Mesendoderm (in vitro differentiated cells): ENCODE measurements around the gene ZP1.

Experiments
- DNase-seq: peaks from one replicate; pipeline ENCODE4 v3.0.0; 2013
- H2AK5ac ChIP-seq: 2 replicates; pipeline ENCODE4 v1.6.1; 2013; ENCODE audit warnings: low read length, inconsistent platforms
- H2BK120ac ChIP-seq: 2 replicates; pipeline ENCODE4 v1.6.1; 2013; ENCODE audit warnings: low read depth, mild to moderate bottlenecking, low read length, moderate library complexity, mixed read lengths
- H2BK15ac ChIP-seq: replicated peaks from 2 replicates; pipeline ENCODE4 v1.6.1; 2013; ENCODE audit warnings: low read depth, mild to moderate bottlenecking, moderate library complexity
- H2BK5ac ChIP-seq: 2 replicates; pipeline ENCODE4 v1.6.1; 2013; ENCODE audit warnings: low read length, inconsistent platforms
- H3K18ac ChIP-seq: 2 replicates; pipeline ENCODE4 v1.6.1; 2013; ENCODE audit warnings: mild to moderate bottlenecking, low read length, mixed read lengths
- H3K23ac ChIP-seq: one replicate; pipeline ENCODE4 v1.6.1; 2013; ENCODE audit warnings: low read length
- H3K27ac ChIP-seq: 2 replicates; pipeline ENCODE4 v1.5.1; 2013; ENCODE audit warnings: low read depth, mild to moderate bottlenecking, inconsistent platforms, low read length, moderate library complexity
- H3K27me3 ChIP-seq: 2 replicates; pipeline ENCODE4 v1.6.1; 2013; ENCODE audit warnings: low read length, control low read depth, mild to moderate bottlenecking, inconsistent platforms; ENCODE audit not compliant: insufficient read depth, poor library complexity
- H3K36me3 ChIP-seq: 2 replicates; pipeline ENCODE4 v1.6.1; 2013; ENCODE audit warnings: low read length, inconsistent platforms; ENCODE audit not compliant: control insufficient read depth, insufficient read depth
- H3K4ac ChIP-seq: one replicate; pipeline ENCODE4 v1.6.1; 2013; ENCODE audit warnings: low read depth, mild to moderate bottlenecking, low read length, moderate library complexity
- H3K4me1 ChIP-seq: 2 replicates; pipeline ENCODE4 v1.6.1; 2013; ENCODE audit warnings: low read depth, low read length, inconsistent platforms; ENCODE audit not compliant: control insufficient read depth
- H3K4me2 ChIP-seq: 2 replicates; pipeline ENCODE4 v1.6.1; 2013; ENCODE audit warnings: low read length
- H3K4me3 ChIP-seq: 2 replicates; pipeline ENCODE4 v1.5.1; 2013; ENCODE audit warnings: mild to moderate bottlenecking, low read length
- H3K56ac ChIP-seq: one replicate; pipeline ENCODE4 v1.6.1; 2013; ENCODE audit warnings: low read length
- H3K79me1 ChIP-seq: 2 replicates; pipeline ENCODE4 v1.6.1; 2013; ENCODE audit warnings: low read length, inconsistent platforms
- H3K79me2 ChIP-seq: 2 replicates; pipeline ENCODE4 v1.6.1; 2013; ENCODE audit warnings: mild to moderate bottlenecking, low read length; ENCODE audit not compliant: control insufficient read depth, insufficient read depth
- H3K9ac ChIP-seq: 2 replicates; pipeline ENCODE4 v1.6.1; 2013; ENCODE audit warnings: low read length, inconsistent platforms
- H4K5ac ChIP-seq: one replicate; pipeline ENCODE4 v1.6.1; 2013; ENCODE audit warnings: low read length
- H4K8ac ChIP-seq: one replicate; pipeline ENCODE4 v1.6.1; 2013; ENCODE audit warnings: low read depth, mild to moderate bottlenecking, control low read depth, low read length, moderate library complexity
- WGBS: extraction: QIAGEN DNeasy Blood & Tissue Kit; methylation state at CpG from one replicate; pipeline ENCODE4 v1.1.7; 2013; ENCODE audit warnings: low lambda C conversion rate, missing lambda C conversion rate; ENCODE audit not compliant: insufficient coverage; ENCODE audit errors: extremely low coverage; 5-methylcytosine and 5-hydroxymethylcytosine counted together

Gene ZP1

DNA sequence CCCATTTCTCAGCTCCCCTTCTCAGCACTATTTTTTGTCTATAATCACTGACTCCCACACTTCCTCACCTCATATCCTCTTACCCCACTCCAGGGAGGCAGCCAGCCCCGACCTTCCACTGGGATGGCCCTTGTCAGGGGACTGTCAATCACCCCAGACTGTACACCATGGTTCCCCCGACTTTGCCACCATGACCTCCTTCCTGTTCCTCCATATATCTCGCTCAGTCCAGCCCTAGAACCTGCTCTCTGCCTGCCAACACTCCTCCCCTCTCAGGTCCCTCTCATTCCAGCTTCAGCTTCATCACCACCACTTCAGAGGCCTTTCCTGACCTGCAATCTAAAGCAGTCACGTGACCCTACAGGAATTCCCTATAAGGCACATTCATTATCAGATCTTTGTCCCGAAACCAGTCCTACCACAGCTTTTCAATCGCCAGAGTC lies 22.5 kb downstream of the ZP1 start:
- Histone ChIP-seq H2AK5ac (no peak overlapping the region), H4K8ac (no peak overlapping the region), H3K36me3 (peaks cover 2% of the 10 kb centered on the region), H2BK5ac (no peak overlapping the region), H3K27ac (no peak overlapping the region), H3K4me3 (no peak overlapping the region), H2BK120ac (no peak overlapping the region), H3K23ac (no peak overlapping the region), H3K18ac (no peak overlapping the region), H3K27me3 (no peaks in the 10 kb centered on the region), H3K79me1 (no peaks in the 10 kb centered on the region), H3K56ac (no peak overlapping the region), H3K4me2 (no peak overlapping the region), H3K79me2 (no peaks in the 10 kb centered on the region), H4K5ac (no peak overlapping the region), H2BK15ac (no peak overlapping the region), H3K4me1 (no peaks in the 10 kb centered on the region), H3K9ac (no peak overlapping the region), H3K4ac (no peak overlapping the region)
- no CpG with 5 or more reads among the region's 6 CpGs for WGBS
- peak; percentile 16 for DNase-seq

- no peak overlapping the region for H3K23ac ChIP-seq
- no peak for DNase-seq
- WGBS, result no CpG with 5 or more reads among the region's 5 CpGs
Observed at GRCh38 chr11:60890696-60891095, 23.4 kb downstream of the ZP1 start.

GRCh38 chr11:60891103-60891741 lies 23.9 kb downstream of the ZP1 start:
- Histone ChIP-seq H2BK5ac (no peak overlapping the region), H4K8ac (no peak overlapping the region), H3K36me3 (peaks cover 6% of the 10 kb centered on the region), H3K56ac (no peak overlapping the region), H3K27me3 (no peaks in the 10 kb centered on the region), H2BK120ac (no peak overlapping the region), H4K5ac (no peak overlapping the region), H2AK5ac (no peak overlapping the region), H3K27ac (no peak overlapping the region), H3K18ac (no peak overlapping the region), H3K79me1 (no peaks in the 10 kb centered on the region), H3K23ac (no peak overlapping the region), H3K79me2 (no peaks in the 10 kb centered on the region), H2BK15ac (no peak overlapping the region), H3K4me1 (no peaks in the 10 kb centered on the region), H3K9ac (no peak overlapping the region), H3K4ac (no peak overlapping the region), H3K4me3 (no peak overlapping the region), H3K4me2 (no peak overlapping the region)
- DNase-seq, result no peak
- WGBS, result no CpG with 5 or more reads among the region's 7 CpGs

More at GRCh38 chr11:60890696-60891095, 23.4 kb downstream of the ZP1 start:
- Histone ChIP-seq H2BK120ac (no peak overlapping the region), H3K27me3 (no peaks in the 10 kb centered on the region), H3K4me3 (no peak overlapping the region), H3K4me2 (no peak overlapping the region), H3K18ac (no peak overlapping the region), H2BK5ac (no peak overlapping the region), H2BK15ac (no peak overlapping the region), H4K5ac (no peak overlapping the region), H3K79me1 (no peaks in the 10 kb centered on the region), H4K8ac (no peak overlapping the region), H3K36me3 (peaks cover 5% of the 10 kb centered on the region), H3K9ac (no peak overlapping the region), H3K4ac (no peak overlapping the region), H3K4me1 (no peaks in the 10 kb centered on the region), H2AK5ac (no peak overlapping the region), H3K79me2 (no peaks in the 10 kb centered on the region), H3K27ac (no peak overlapping the region), H3K56ac (no peak overlapping the region)

GRCh38 chr11:60895687-60896086 lies 28.3 kb downstream of the ZP1 start:
- peaks cover 23% of the 10 kb centered on the region for H3K36me3 ChIP-seq
- no peaks in the 10 kb centered on the region for H3K27me3 ChIP-seq
- H3K18ac ChIP-seq, result no peak overlapping the region
- no peak overlapping the region for H3K4ac ChIP-seq
- DNase-seq, result no peak
- H3K4me1 ChIP-seq, result no peaks in the 10 kb centered on the region
- no peak overlapping the region for H3K9ac ChIP-seq
- no CpG with 5 or more reads among the region's 5 CpGs for WGBS
- no peak overlapping the region for H3K23ac ChIP-seq
- H4K5ac ChIP-seq, result no peak overlapping the region
- peaks cover 2% of the 10 kb centered on the region for H3K79me1 ChIP-seq
- no peak overlapping the region for H3K4me2 ChIP-seq
- no peak overlapping the region for H2BK5ac ChIP-seq
- no peak overlapping the region for H2BK15ac ChIP-seq
- no peak overlapping the region for H2BK120ac ChIP-seq
- H2AK5ac ChIP-seq, result no peak overlapping the region
- H3K27ac ChIP-seq, result no peak overlapping the region
- H3K56ac ChIP-seq, result no peak overlapping the region
- no peak overlapping the region for H4K8ac ChIP-seq
- no peak overlapping the region for H3K4me3 ChIP-seq
- H3K79me2 ChIP-seq, result no peaks in the 10 kb centered on the region

GRCh38 chr11:60897496-60897895 lies 30.2 kb downstream of the ZP1 start:
- no peak overlapping the region for H2BK15ac ChIP-seq
- peaks cover 2% of the 10 kb centered on the region for H3K79me2 ChIP-seq
- WGBS, result no CpG with 5 or more reads among the region's 4 CpGs
- no peak overlapping the region for H3K56ac ChIP-seq
- no peak overlapping the region for H4K8ac ChIP-seq
- no peak overlapping the region for H2BK120ac ChIP-seq
- no peak overlapping the region for H3K23ac ChIP-seq
- no peak overlapping the region for H3K18ac ChIP-seq
- no peaks in the 10 kb centered on the region for H3K27me3 ChIP-seq
- no peak overlapping the region for H3K27ac ChIP-seq
- no peak for DNase-seq
- H2AK5ac ChIP-seq, result no peak overlapping the region
- H3K36me3 ChIP-seq, result peaks cover 32% of the 10 kb centered on the region
- H4K5ac ChIP-seq, result no peak overlapping the region
- no peak overlapping the region for H3K9ac ChIP-seq
- H3K79me1 ChIP-seq, result peaks cover 3% of the 10 kb centered on the region
- H3K4me3 ChIP-seq, result no peak overlapping the region
- no peak overlapping the region for H3K4ac ChIP-seq
- H3K4me1 ChIP-seq, result no peaks in the 10 kb centered on the region
- no peak overlapping the region for H3K4me2 ChIP-seq
- no peak overlapping the region for H2BK5ac ChIP-seq
